ENCODE results near the gene SLC9A9. TPM values are rescaled to one million over a fixed set of nuclear protein-coding genes. Genes with fewer than 3 reads are reported as not detected.

The SLC9A9 gene
- total RNA-seq, 1 donor from 2014 or later, result 20.4 TPM

GRCh38 chr3:143410259-143410658 is 438.0 kb downstream of the SLC9A9 start:
- no peaks in the 10 kb centered on the region for H3K27me3 ChIP-seq (ENCODE audit: control insufficient read depth in 3 of 3, insufficient read depth in 3 of 3, low read length in 3 of 3)
- H3K27ac ChIP-seq (ENCODE audit: low read depth, low read length), result no peak overlapping the region
- H3K4me3 ChIP-seq (ENCODE audit: low read length in 3 of 3), result no peak overlapping the region
- H3K36me3 ChIP-seq (ENCODE audit: control insufficient read depth in 3 of 3, insufficient read depth in 3 of 3, low read length in 3 of 3), result no peaks in the 10 kb centered on the region
- H3K9me3 ChIP-seq (ENCODE audit: control insufficient read depth in 3 of 3, low read length in 3 of 3), result no peaks in the 10 kb centered on the region
- H3K4me1 ChIP-seq (ENCODE audit: control insufficient read depth in 3 of 3, insufficient read depth in 3 of 3, low read length in 3 of 3), result no peaks in the 10 kb centered on the region
- no peak overlapping the region for H3K9ac ChIP-seq (ENCODE audit: low read depth in 1 of 3, low read length in 3 of 3)

- Histone ChIP-seq H3K4me3 (ENCODE audit: low read length in 3 of 3) (no peak overlapping the region), H3K27me3 (ENCODE audit: control insufficient read depth in 3 of 3, insufficient read depth in 3 of 3, low read length in 3 of 3) (no peaks in the 10 kb centered on the region), H3K36me3 (ENCODE audit: control insufficient read depth in 3 of 3, insufficient read depth in 3 of 3, low read length in 3 of 3) (no peaks in the 10 kb centered on the region), H3K9me3 (ENCODE audit: control insufficient read depth in 3 of 3, low read length in 3 of 3) (no peaks in the 10 kb centered on the region), H3K4me1 (ENCODE audit: control insufficient read depth in 3 of 3, insufficient read depth in 3 of 3, low read length in 3 of 3) (no peaks in the 10 kb centered on the region), H3K9ac (ENCODE audit: low read depth in 1 of 3, low read length in 3 of 3) (no peak overlapping the region), H3K27ac (ENCODE audit: low read depth, low read length) (no peak overlapping the region)
Observed at GRCh38 chr3:143408771-143409170, 439.5 kb downstream of the SLC9A9 start.

GRCh38 chr3:143402602-143403001 is 445.7 kb downstream of the SLC9A9 start:
- Histone ChIP-seq H3K36me3 (ENCODE audit: control insufficient read depth in 3 of 3, insufficient read depth in 3 of 3, low read length in 3 of 3) (no peaks in the 10 kb centered on the region), H3K9ac (ENCODE audit: low read depth in 1 of 3, low read length in 3 of 3) (no peak overlapping the region), H3K4me1 (ENCODE audit: control insufficient read depth in 3 of 3, insufficient read depth in 3 of 3, low read length in 3 of 3) (no peaks in the 10 kb centered on the region), H3K4me3 (ENCODE audit: low read length in 3 of 3) (no peak overlapping the region), H3K27me3 (ENCODE audit: control insufficient read depth in 3 of 3, insufficient read depth in 3 of 3, low read length in 3 of 3) (no peaks in the 10 kb centered on the region), H3K9me3 (ENCODE audit: control insufficient read depth in 3 of 3, low read length in 3 of 3) (no peaks in the 10 kb centered on the region), H3K27ac (ENCODE audit: low read depth, low read length) (no peak overlapping the region)

- Histone ChIP-seq H3K4me3 (ENCODE audit: low read length in 3 of 3) (no peak overlapping the region), H3K27ac (ENCODE audit: low read depth, low read length) (no peak overlapping the region), H3K9ac (ENCODE audit: low read depth in 1 of 3, low read length in 3 of 3) (no peak overlapping the region), H3K4me1 (ENCODE audit: control insufficient read depth in 3 of 3, insufficient read depth in 3 of 3, low read length in 3 of 3) (no peaks in the 10 kb centered on the region), H3K36me3 (ENCODE audit: control insufficient read depth in 3 of 3, insufficient read depth in 3 of 3, low read length in 3 of 3) (no peaks in the 10 kb centered on the region), H3K9me3 (ENCODE audit: control insufficient read depth in 3 of 3, low read length in 3 of 3) (no peaks in the 10 kb centered on the region), H3K27me3 (ENCODE audit: control insufficient read depth in 3 of 3, insufficient read depth in 3 of 3, low read length in 3 of 3) (no peaks in the 10 kb centered on the region)
Observed at GRCh38 chr3:143396790-143397189, 451.5 kb downstream of the SLC9A9 start.

- no peak overlapping the region for H3K27ac ChIP-seq (ENCODE audit: low read depth, low read length)
- no peaks in the 10 kb centered on the region for H3K4me1 ChIP-seq (ENCODE audit: control insufficient read depth in 3 of 3, insufficient read depth in 3 of 3, low read length in 3 of 3)
Observed at GRCh38 chr3:143389388-143389787, 458.9 kb downstream of the SLC9A9 start.

GRCh38 chr3:143387425-143387824 is 460.8 kb downstream of the SLC9A9 start:
- Histone ChIP-seq H3K27me3 (ENCODE audit: control insufficient read depth in 3 of 3, insufficient read depth in 3 of 3, low read length in 3 of 3) (no peaks in the 10 kb centered on the region), H3K9me3 (ENCODE audit: control insufficient read depth in 3 of 3, low read length in 3 of 3) (no peaks in the 10 kb centered on the region), H3K9ac (ENCODE audit: low read depth in 1 of 3, low read length in 3 of 3) (no peak overlapping the region), H3K27ac (ENCODE audit: low read depth, low read length) (no peak overlapping the region), H3K36me3 (ENCODE audit: control insufficient read depth in 3 of 3, insufficient read depth in 3 of 3, low read length in 3 of 3) (no peaks in the 10 kb centered on the region), H3K4me1 (ENCODE audit: control insufficient read depth in 3 of 3, insufficient read depth in 3 of 3, low read length in 3 of 3) (no peaks in the 10 kb centered on the region), H3K4me3 (ENCODE audit: low read length in 3 of 3) (no peak overlapping the region)

More at GRCh38 chr3:143389388-143389787, 458.9 kb downstream of the SLC9A9 start:
- Histone ChIP-seq H3K27me3 (ENCODE audit: control insufficient read depth in 3 of 3, insufficient read depth in 3 of 3, low read length in 3 of 3) (no peaks in the 10 kb centered on the region), H3K4me3 (ENCODE audit: low read length in 3 of 3) (no peak overlapping the region), H3K36me3 (ENCODE audit: control insufficient read depth in 3 of 3, insufficient read depth in 3 of 3, low read length in 3 of 3) (no peaks in the 10 kb centered on the region), H3K9me3 (ENCODE audit: control insufficient read depth in 3 of 3, low read length in 3 of 3) (no peaks in the 10 kb centered on the region), H3K9ac (ENCODE audit: low read depth in 1 of 3, low read length in 3 of 3) (no peak overlapping the region)

- Histone ChIP-seq H3K36me3 (ENCODE audit: control insufficient read depth in 3 of 3, insufficient read depth in 3 of 3, low read length in 3 of 3) (no peaks in the 10 kb centered on the region), H3K9ac (ENCODE audit: low read depth in 1 of 3, low read length in 3 of 3) (no peak overlapping the region), H3K4me1 (ENCODE audit: control insufficient read depth in 3 of 3, insufficient read depth in 3 of 3, low read length in 3 of 3) (no peaks in the 10 kb centered on the region), H3K27me3 (ENCODE audit: control insufficient read depth in 3 of 3, insufficient read depth in 3 of 3, low read length in 3 of 3) (no peaks in the 10 kb centered on the region), H3K9me3 (ENCODE audit: control insufficient read depth in 3 of 3, low read length in 3 of 3) (no peaks in the 10 kb centered on the region), H3K27ac (ENCODE audit: low read depth, low read length) (no peak overlapping the region), H3K4me3 (ENCODE audit: low read length in 3 of 3) (no peak overlapping the region)
Observed at GRCh38 chr3:143384076-143384475, 464.2 kb downstream of the SLC9A9 start.

- Histone ChIP-seq H3K4me3 (ENCODE audit: low read length in 3 of 3) (no peak overlapping the region), H3K4me1 (ENCODE audit: control insufficient read depth in 3 of 3, insufficient read depth in 3 of 3, low read length in 3 of 3) (no peaks in the 10 kb centered on the region), H3K9me3 (ENCODE audit: control insufficient read depth in 3 of 3, low read length in 3 of 3) (no peaks in the 10 kb centered on the region), H3K36me3 (ENCODE audit: control insufficient read depth in 3 of 3, insufficient read depth in 3 of 3, low read length in 3 of 3) (no peaks in the 10 kb centered on the region), H3K9ac (ENCODE audit: low read depth in 1 of 3, low read length in 3 of 3) (no peak overlapping the region), H3K27ac (ENCODE audit: low read depth, low read length) (no peak overlapping the region), H3K27me3 (ENCODE audit: control insufficient read depth in 3 of 3, insufficient read depth in 3 of 3, low read length in 3 of 3) (no peaks in the 10 kb centered on the region)
Observed at GRCh38 chr3:143383421-143383820, 464.8 kb downstream of the SLC9A9 start.

GRCh38 chr3:143382816-143383215 is 465.5 kb downstream of the SLC9A9 start:
- no peaks in the 10 kb centered on the region for H3K27me3 ChIP-seq (ENCODE audit: control insufficient read depth in 3 of 3, insufficient read depth in 3 of 3, low read length in 3 of 3)
- no peaks in the 10 kb centered on the region for H3K9me3 ChIP-seq (ENCODE audit: control insufficient read depth in 3 of 3, low read length in 3 of 3)
- H3K36me3 ChIP-seq (ENCODE audit: control insufficient read depth in 3 of 3, insufficient read depth in 3 of 3, low read length in 3 of 3), result no peaks in the 10 kb centered on the region
- H3K9ac ChIP-seq (ENCODE audit: low read depth in 1 of 3, low read length in 3 of 3), result no peak overlapping the region
- no peak overlapping the region for H3K4me3 ChIP-seq (ENCODE audit: low read length in 3 of 3)
- no peak overlapping the region for H3K27ac ChIP-seq (ENCODE audit: low read depth, low read length)
- no peaks in the 10 kb centered on the region for H3K4me1 ChIP-seq (ENCODE audit: control insufficient read depth in 3 of 3, insufficient read depth in 3 of 3, low read length in 3 of 3)

GRCh38 chr3:143380449-143380848 is 467.8 kb downstream of the SLC9A9 start:
- Histone ChIP-seq H3K27ac (ENCODE audit: low read depth, low read length) (no peak overlapping the region), H3K4me3 (ENCODE audit: low read length in 3 of 3) (no peak overlapping the region), H3K9ac (ENCODE audit: low read depth in 1 of 3, low read length in 3 of 3) (no peak overlapping the region)

GRCh38 chr3:143375698-143376097 is 472.6 kb downstream of the SLC9A9 start:
- Histone ChIP-seq H3K9ac (ENCODE audit: low read depth in 1 of 3, low read length in 3 of 3) (no peak overlapping the region), H3K27me3 (ENCODE audit: control insufficient read depth in 3 of 3, insufficient read depth in 3 of 3, low read length in 3 of 3) (no peaks in the 10 kb centered on the region)

More at GRCh38 chr3:143380449-143380848, 467.8 kb downstream of the SLC9A9 start:
- H3K9me3 ChIP-seq (ENCODE audit: control insufficient read depth in 3 of 3, low read length in 3 of 3), result no peaks in the 10 kb centered on the region
- H3K4me1 ChIP-seq (ENCODE audit: control insufficient read depth in 3 of 3, insufficient read depth in 3 of 3, low read length in 3 of 3), result no peaks in the 10 kb centered on the region
- H3K36me3 ChIP-seq (ENCODE audit: control insufficient read depth in 3 of 3, insufficient read depth in 3 of 3, low read length in 3 of 3), result no peaks in the 10 kb centered on the region
- H3K27me3 ChIP-seq (ENCODE audit: control insufficient read depth in 3 of 3, insufficient read depth in 3 of 3, low read length in 3 of 3), result no peaks in the 10 kb centered on the region

More at GRCh38 chr3:143375698-143376097, 472.6 kb downstream of the SLC9A9 start:
- no peaks in the 10 kb centered on the region for H3K9me3 ChIP-seq (ENCODE audit: control insufficient read depth in 3 of 3, low read length in 3 of 3)
- H3K4me1 ChIP-seq (ENCODE audit: control insufficient read depth in 3 of 3, insufficient read depth in 3 of 3, low read length in 3 of 3), result no peaks in the 10 kb centered on the region
- H3K36me3 ChIP-seq (ENCODE audit: control insufficient read depth in 3 of 3, insufficient read depth in 3 of 3, low read length in 3 of 3), result no peaks in the 10 kb centered on the region
- no peak overlapping the region for H3K4me3 ChIP-seq (ENCODE audit: low read length in 3 of 3)
- no peak overlapping the region for H3K27ac ChIP-seq (ENCODE audit: low read depth, low read length)
